Measurements from ENCODE around the gene LGALS3. TPM values are rescaled to one million over a fixed set of nuclear protein-coding genes. Genes with fewer than 3 reads are reported as not detected.

The LGALS3 gene
- total RNA-seq, 1 donor from 2014 or later = 1.2 TPM

Other genes with a start within 250 kb of the LGALS3 start
- gene GCH1, start 226.4 kb upstream of the LGALS3 start, total RNA-seq = 3.8 and 4.3 TPM in 2 replicates
- 56.2 and 60.6 TPM in 2 replicates for gene WDHD1, start 102.2 kb upstream of the LGALS3 start, total RNA-seq
- 32.8 and 38.6 TPM in 2 replicates for gene SOCS4, start 102.0 kb upstream of the LGALS3 start, total RNA-seq
- gene MAPK1IP1L, start 77.6 kb upstream of the LGALS3 start, total RNA-seq = 141 and 151 TPM in 2 replicates
- gene DLGAP5, start 62.3 kb downstream of the LGALS3 start, total RNA-seq = 89.6 and 91.9 TPM in 2 replicates
- 17.1 and 17.2 TPM in 2 replicates for gene FBXO34, start 142.2 kb downstream of the LGALS3 start, total RNA-seq

Data from neural crest cell (in vitro differentiated cells).